ENCODE data around the gene CFLAR. TPM values are rescaled to one million over a fixed set of nuclear protein-coding genes. Genes with fewer than 3 reads are reported as not detected.
A peak's percentile ranks its signal among the peaks of the same experiment; 100 is the strongest.
"Not testable (repeated sequence)": the region's sequence is repeated elsewhere in the genome, so short reads cannot be mapped to it uniquely, and the experiment has no call there.

The CFLAR gene
- total RNA-seq, 1 experiment from 2014 or later: 21.5 TPM

- no peak overlapping the region for H3K27ac Mint-ChIP-seq
- no peak for DNase-seq (ENCODE audit: low spot score)
- no peak for TF ChIP-seq E2F5 (CRISPR knock-in tag; IDR thresholded peaks at IDR 0.05)
- no peak for TF ChIP-seq NR3C1 (CRISPR knock-in tag; conservative IDR thresholded peaks at IDR 0.05; ENCODE audit: low read depth)
- no peak for TF ChIP-seq JUN (CRISPR knock-in tag; IDR thresholded peaks at IDR 0.05)
- TF ChIP-seq TCF7 (CRISPR knock-in tag; IDR thresholded peaks at IDR 0.05; ENCODE audit: low read depth): no peak
- TF ChIP-seq, protein P1, sequence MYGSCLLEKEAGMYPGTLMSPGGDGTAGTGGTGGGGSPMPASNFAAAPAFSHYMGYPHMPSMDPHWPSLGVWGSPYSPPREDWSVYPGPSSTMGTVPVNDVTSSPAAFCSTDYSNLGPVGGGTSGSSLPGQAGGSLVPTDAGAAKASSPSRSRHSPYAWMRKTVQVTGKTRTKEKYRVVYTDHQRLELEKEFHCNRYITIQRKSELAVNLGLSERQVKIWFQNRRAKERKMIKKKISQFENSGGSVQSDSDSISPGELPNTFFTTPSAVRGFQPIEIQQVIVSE (CRISPR knock-in tag; IDR thresholded peaks at IDR 0.05; ENCODE audit: borderline replicate concordance): no peak
- no peak for TF ChIP-seq USF1 (CRISPR knock-in tag; IDR thresholded peaks at IDR 0.05)
- no peak for TF ChIP-seq ZNF512 (CRISPR knock-in tag; IDR thresholded peaks at IDR 0.05; ENCODE audit: borderline replicate concordance)
- H3K36me3 Mint-ChIP-seq: peaks cover 4% of the 10 kb centered on the region
- peaks cover 10% of the 10 kb centered on the region for H3K4me1 Mint-ChIP-seq
- CTCF ChIA-PET: interaction anchor here (5.7 kb wide), 1 partner anchor 10 kb away, joined by 40 read pairs; no protein-coding TSS in a partner anchor
- no peaks in the 10 kb centered on the region for H3K27me3 Mint-ChIP-seq (ENCODE audit: low read depth)
- no peak for ATAC-seq
- POLR2A ChIA-PET: no interaction called here
- H3K4me3 Mint-ChIP-seq: no peak overlapping the region
- H3K9me3 Mint-ChIP-seq: no peaks in the 10 kb centered on the region
Observed at GRCh38 chr2:201148434-201148990, 32.5 kb downstream of the CFLAR start.

- peaks cover 10% of the 10 kb centered on the region for H3K4me1 Mint-ChIP-seq
- POLR2A ChIA-PET: no interaction called here
- no peak overlapping the region for H3K4me3 Mint-ChIP-seq
- CTCF ChIA-PET: interaction anchor here (0.6 to 5.7 kb wide), 2 partner anchors 9 to 185 kb away, joined by 3 to 40 read pairs; no protein-coding TSS in a partner anchor
- peaks cover 4% of the 10 kb centered on the region for H3K36me3 Mint-ChIP-seq
- peak; percentile 28; the same call in 1 of the 2 replicates for ATAC-seq
- H3K27ac Mint-ChIP-seq: peak overlapping the region; percentile 53; the same call in 1 of the 2 replicates
- TF ChIP-seq ZNF232 (CRISPR knock-in tag; IDR thresholded peaks at IDR 0.05) (no peak), GABPB1 (CRISPR knock-in tag; IDR thresholded peaks at IDR 0.05) (peak; percentile 28; the same call in 1 of the 2 replicates), PRDM15 (CRISPR knock-in tag; IDR thresholded peaks at IDR 0.05) (no peak)
- TF ChIP-seq, protein P2, sequence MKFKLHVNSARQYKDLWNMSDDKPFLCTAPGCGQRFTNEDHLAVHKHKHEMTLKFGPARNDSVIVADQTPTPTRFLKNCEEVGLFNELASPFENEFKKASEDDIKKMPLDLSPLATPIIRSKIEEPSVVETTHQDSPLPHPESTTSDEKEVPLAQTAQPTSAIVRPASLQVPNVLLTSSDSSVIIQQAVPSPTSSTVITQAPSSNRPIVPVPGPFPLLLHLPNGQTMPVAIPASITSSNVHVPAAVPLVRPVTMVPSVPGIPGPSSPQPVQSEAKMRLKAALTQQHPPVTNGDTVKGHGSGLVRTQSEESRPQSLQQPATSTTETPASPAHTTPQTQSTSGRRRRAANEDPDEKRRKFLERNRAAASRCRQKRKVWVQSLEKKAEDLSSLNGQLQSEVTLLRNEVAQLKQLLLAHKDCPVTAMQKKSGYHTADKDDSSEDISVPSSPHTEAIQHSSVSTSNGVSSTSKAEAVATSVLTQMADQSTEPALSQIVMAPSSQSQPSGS (CRISPR knock-in tag; IDR thresholded peaks at IDR 0.05; ENCODE audit: borderline replicate concordance, low read depth): no peak
- H3K27me3 Mint-ChIP-seq (ENCODE audit: low read depth): no peaks in the 10 kb centered on the region
- no peaks in the 10 kb centered on the region for H3K9me3 Mint-ChIP-seq
- no peak for DNase-seq (ENCODE audit: low spot score)
Observed at GRCh38 chr2:201149064-201149820, 33.3 kb downstream of the CFLAR start.

GRCh38 chr2:201149821-201150165 is 33.8 kb downstream of the CFLAR start:
- H3K9me3 Mint-ChIP-seq; DNase-seq (ENCODE audit: low spot score); H3K4me1 Mint-ChIP-seq; H3K27me3 Mint-ChIP-seq (ENCODE audit: low read depth); H3K4me3 Mint-ChIP-seq; POLR2A ChIA-PET; H3K36me3 Mint-ChIP-seq; ATAC-seq: not testable (repeated sequence)
- CTCF ChIA-PET: interaction anchor here (0.6 to 0.7 kb wide), 2 partner anchors 83 to 186 kb away, joined by 3 read pairs; no protein-coding TSS in a partner anchor
- peak overlapping the region; percentile 53; the same call in 1 of the 2 replicates for H3K27ac Mint-ChIP-seq

Measured in WTC11 (cell line).